Astrocyte (in vitro differentiated cells and primary cell): ENCODE results near the gene SMIM41. TPM values are rescaled to one million over a fixed set of nuclear protein-coding genes. Genes with fewer than 3 reads are reported as not detected.
"Not testable (repeated sequence)": the region's sequence is repeated elsewhere in the genome, so short reads cannot be mapped to it uniquely, and the experiment has no call there.

Source experiments
- DNase-seq: peaks from one replicate; pipeline ENCODE4 v3.0.0-alpha.2; 2010; ENCODE audit warnings: low read depth
- FAIRE-seq: peaks from 2 replicates; lab custom pipeline; 2011; peaks lifted over from hg19 to GRCh38; lab: Jason Lieb, UNC
- H2AFZ ChIP-seq: 2 replicates; pipeline ENCODE4 v1.6.0; 2012; ENCODE audit warnings: low read depth, low read length, inconsistent platforms
- H3K27ac ChIP-seq: 2 replicates; pipeline ENCODE4 v1.5.1; 2011; ENCODE audit warnings: low read depth, low read length, inconsistent platforms
- H3K27me3 ChIP-seq: 2 replicates; pipeline ENCODE4 v1.6.0; 2011; ENCODE audit warnings: low read length, inconsistent platforms; ENCODE audit not compliant: insufficient read depth
- H3K36me3 ChIP-seq: 2 replicates; pipeline ENCODE4 v1.5.1; 2011; ENCODE audit warnings: low read length, inconsistent platforms; ENCODE audit not compliant: insufficient read depth
- H3K4me1 ChIP-seq: 2 replicates; pipeline ENCODE4 v1.5.1; 2011; ENCODE audit warnings: low read length, inconsistent platforms; ENCODE audit not compliant: insufficient read depth
- H3K4me2 ChIP-seq: 2 replicates; pipeline ENCODE4 v1.6.0; 2012; ENCODE audit warnings: low read length, inconsistent platforms
- H3K4me3 ChIP-seq: 2 replicates; pipeline ENCODE4 v1.5.1; 2011; ENCODE audit warnings: low read depth, mild to moderate bottlenecking, low read length, inconsistent platforms; ENCODE audit not compliant: insufficient read depth
- H3K79me2 ChIP-seq: 2 replicates; pipeline ENCODE4 v1.6.0; 2012; ENCODE audit warnings: mild to moderate bottlenecking, low read length, inconsistent platforms; ENCODE audit not compliant: insufficient read depth
- H3K9ac ChIP-seq: 2 replicates; pipeline ENCODE4 v1.6.0; 2012; ENCODE audit warnings: mild to moderate bottlenecking, low read length, inconsistent platforms
- H3K9me3 ChIP-seq: 2 replicates; pipeline ENCODE4 v1.5.1; 2012; ENCODE audit warnings: low read depth, mild to moderate bottlenecking, low read length, inconsistent platforms; ENCODE audit not compliant: insufficient read depth
- H4K20me1 ChIP-seq: 2 replicates; pipeline ENCODE4 v1.6.0; 2012; ENCODE audit warnings: low read length, inconsistent platforms; ENCODE audit not compliant: insufficient read depth
- H3K27ac Mint-ChIP-seq: one replicate; pipeline ENCODE4 v1.8.0; 2021; ENCODE audit warnings: mild to moderate bottlenecking, mixed read lengths; ENCODE audit not compliant: unreplicated experiment
- H3K27me3 Mint-ChIP-seq: one replicate; pipeline ENCODE4 v1.8.0; 2021; ENCODE audit warnings: low read depth, mixed read lengths; ENCODE audit not compliant: unreplicated experiment
- H3K36me3 Mint-ChIP-seq: one replicate; pipeline ENCODE4 v1.8.0; 2021; ENCODE audit warnings: low read depth, mixed read lengths; ENCODE audit not compliant: unreplicated experiment
- H3K4me1 Mint-ChIP-seq: one replicate; pipeline ENCODE4 v1.8.0; 2021; ENCODE audit warnings: low read depth, mixed read lengths; ENCODE audit not compliant: unreplicated experiment
- H3K4me3 Mint-ChIP-seq: one replicate; pipeline ENCODE4 v1.8.0; 2021; ENCODE audit warnings: mild to moderate bottlenecking, moderate library complexity, mixed read lengths; ENCODE audit not compliant: unreplicated experiment
- H3K9me3 Mint-ChIP-seq: one replicate; pipeline ENCODE4 v1.8.0; 2021; ENCODE audit warnings: mild to moderate bottlenecking, mixed read lengths; ENCODE audit not compliant: unreplicated experiment
- CTCF ChIP-seq: IDR thresholded peaks from 2 replicates; pipeline ENCODE4 v1.5.1; 2011; ENCODE audit warnings: low read depth, mild to moderate bottlenecking, inconsistent platforms, low read length, moderate library complexity; ENCODE audit not compliant: insufficient read depth
- EZH2 ChIP-seq: IDR thresholded peaks from 2 replicates; pipeline ENCODE4 v1.6.1; 2012; ENCODE audit warnings: mild to moderate bottlenecking, low read length, inconsistent platforms; ENCODE audit not compliant: insufficient read depth
- total RNA-seq: library from RNA; stranded (reverse); gene quantifications from 2 replicates; pipeline ENCODE4 v1.2.1, GENCODE V29; 2021

Gene SMIM41
- total RNA-seq, 1 donor from 2014 or later = 0.18 TPM

- no peaks in the 10 kb centered on the region for H3K4me1 Mint-ChIP-seq
- H3K9me3 ChIP-seq = no peaks in the 10 kb centered on the region
- no peaks in the 10 kb centered on the region for H4K20me1 ChIP-seq
- H3K9ac ChIP-seq = no peak overlapping the region
- DNase-seq (no peak), FAIRE-seq (no peak)
- no peaks in the 10 kb centered on the region for H3K4me1 ChIP-seq
- no peak overlapping the region for H3K4me3 Mint-ChIP-seq
- no peak overlapping the region for H2AFZ ChIP-seq
- H3K79me2 ChIP-seq = no peaks in the 10 kb centered on the region
- no peak overlapping the region for H3K27ac Mint-ChIP-seq
- peaks cover 11% of the 10 kb centered on the region for H3K27me3 ChIP-seq
- H3K36me3 Mint-ChIP-seq = no peaks in the 10 kb centered on the region
- peaks cover 10% of the 10 kb centered on the region for H3K9me3 Mint-ChIP-seq
- H3K27ac ChIP-seq = no peak overlapping the region
- no peak overlapping the region for H3K4me3 ChIP-seq
- peaks cover 40% of the 10 kb centered on the region for H3K27me3 Mint-ChIP-seq
- TF ChIP-seq CTCF = no peak
- TF ChIP-seq EZH2 = no peak
- no peak overlapping the region for H3K4me2 ChIP-seq
- no peaks in the 10 kb centered on the region for H3K36me3 ChIP-seq
Observed at GRCh38 chr12:52097045-52097666, 17.7 kb downstream of the SMIM41 start.

DNA sequence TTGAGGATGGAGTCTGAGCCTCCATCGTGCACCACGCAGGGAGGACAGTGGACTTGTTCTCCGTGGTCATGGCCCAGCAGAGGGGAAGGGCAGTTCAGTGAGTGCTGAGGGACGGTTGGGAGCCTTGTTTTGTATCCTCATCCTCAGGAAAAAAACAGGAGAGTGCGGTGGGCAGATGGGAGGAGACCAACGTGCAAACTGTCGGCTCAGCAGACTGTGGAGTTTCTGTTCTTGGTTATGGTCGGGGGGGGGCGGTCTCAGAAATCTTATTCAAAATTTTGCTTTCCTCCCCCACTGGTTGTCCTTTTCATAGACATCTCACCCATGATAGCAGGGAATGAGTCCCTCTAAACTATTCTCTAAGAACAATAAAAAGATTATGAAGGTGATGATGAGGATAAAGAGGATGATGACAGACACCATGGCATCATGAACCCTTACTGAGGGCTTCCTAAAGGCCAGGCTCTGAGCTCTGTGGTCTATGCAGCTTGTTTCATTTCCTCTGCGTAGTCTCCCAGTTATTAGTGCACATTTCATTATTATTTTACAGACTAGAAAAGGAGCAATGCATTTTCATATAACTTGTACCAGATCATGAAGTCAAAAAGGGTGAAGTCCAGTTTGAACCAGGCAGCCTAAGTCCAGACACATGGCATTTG lies 25.1 kb downstream of the SMIM41 start:
- H3K9me3 Mint-ChIP-seq, H3K4me1 Mint-ChIP-seq, H3K27ac ChIP-seq, H3K79me2 ChIP-seq, H3K4me3 Mint-ChIP-seq, H3K4me1 ChIP-seq, H3K9me3 ChIP-seq, H3K36me3 ChIP-seq, H3K27ac Mint-ChIP-seq, H3K9ac ChIP-seq, DNase-seq, H3K36me3 Mint-ChIP-seq, H3K27me3 ChIP-seq, H3K4me3 ChIP-seq, H2AFZ ChIP-seq, H4K20me1 ChIP-seq, FAIRE-seq: not testable (repeated sequence)
- H3K4me2 ChIP-seq = peak overlapping the region; percentile 22
- H3K27me3 Mint-ChIP-seq = peaks cover 25% of the 10 kb centered on the region

- not testable (repeated sequence) for FAIRE-seq, H3K9ac ChIP-seq, H3K36me3 Mint-ChIP-seq, H3K36me3 ChIP-seq, H3K27ac Mint-ChIP-seq, H3K4me2 ChIP-seq, H3K4me1 ChIP-seq, DNase-seq, H3K27me3 ChIP-seq, H3K9me3 ChIP-seq, H2AFZ ChIP-seq, H3K4me1 Mint-ChIP-seq, H3K27ac ChIP-seq, H3K4me3 ChIP-seq, H3K9me3 Mint-ChIP-seq, H3K79me2 ChIP-seq, H3K4me3 Mint-ChIP-seq, H4K20me1 ChIP-seq
- H3K27me3 Mint-ChIP-seq = peaks cover 38% of the 10 kb centered on the region
Observed at GRCh38 chr12:52116222-52117125, 37.0 kb downstream of the SMIM41 start.

DNA sequence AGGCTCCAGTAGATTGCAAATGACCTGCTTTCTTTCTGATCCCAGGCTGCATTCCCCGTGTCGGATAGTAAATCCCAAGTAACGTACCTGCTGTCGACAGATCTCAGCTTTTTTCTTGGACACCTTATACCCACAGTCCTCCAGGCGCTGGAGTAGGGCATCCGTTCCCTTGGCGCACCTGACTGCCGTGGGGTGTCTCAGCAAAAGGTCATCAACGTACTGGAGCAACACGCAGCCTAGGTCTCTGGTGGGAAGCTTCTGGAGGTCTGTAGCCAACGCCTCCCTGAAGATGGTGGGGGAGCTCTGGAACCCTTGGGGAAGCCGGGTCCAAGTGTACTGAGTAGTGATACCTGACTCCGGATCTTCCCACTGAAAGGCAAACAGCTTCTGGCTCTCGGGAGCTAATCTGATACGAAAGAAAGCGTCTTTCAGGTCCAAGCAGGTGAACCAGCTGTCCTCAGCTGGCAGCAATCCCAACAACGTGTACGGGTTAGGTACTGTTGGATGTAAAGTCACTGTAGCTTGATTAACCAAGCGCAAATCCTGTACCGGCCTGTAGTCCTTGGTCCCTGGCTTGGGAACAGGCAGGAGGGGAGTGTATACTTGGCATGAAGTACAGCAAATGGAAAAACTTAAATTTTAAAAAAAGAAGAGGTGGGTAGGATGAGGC lies 38.4 kb downstream of the SMIM41 start:
- peaks cover 45% of the 10 kb centered on the region for H3K27me3 Mint-ChIP-seq
- H3K9me3 Mint-ChIP-seq, H3K27ac ChIP-seq, FAIRE-seq, H3K36me3 ChIP-seq, H4K20me1 ChIP-seq, DNase-seq, H3K4me1 Mint-ChIP-seq, H3K36me3 Mint-ChIP-seq, H3K4me2 ChIP-seq, H3K9me3 ChIP-seq, H3K4me3 ChIP-seq, H3K79me2 ChIP-seq, H2AFZ ChIP-seq, H3K9ac ChIP-seq, H3K4me3 Mint-ChIP-seq, H3K27ac Mint-ChIP-seq, H3K4me1 ChIP-seq, H3K27me3 ChIP-seq: not testable (repeated sequence)
